Activated CD4-positive, alpha-beta T cell treated with anti-CD3 and anti-CD28 coated beads, Interleukin-2, amount 10 ng/mL, durations not matched to agents 7 days and 5 days (primary cell): ENCODE results near the gene ELN. TPM values are rescaled to one million over a fixed set of nuclear protein-coding genes. Genes with fewer than 3 reads are reported as not detected.
"Not testable (repeated sequence)": the region's sequence is repeated elsewhere in the genome, so short reads cannot be mapped to it uniquely, and the experiment has no call there.

Experiments used
- CTCF ChIA-PET: fragments of 350-600 bp; sonication (Branson Sonifier 250); formaldehyde crosslinking; loops from one replicate; lab custom pipeline; 2021; ENCODE audit warnings: antibody characterized with exemption; lab: Charles Lee
- POLR2A ChIA-PET: fragments of 350-600 bp; sonication (Branson Sonifier 250); formaldehyde crosslinking; loops from one replicate; lab custom pipeline; 2021; ENCODE audit warnings: antibody characterized with exemption; lab: Charles Lee
- DNase-seq: peaks from one replicate; pipeline ENCODE4 v3.0.0-alpha.2; 2020
- H3K27ac Mint-ChIP-seq: one replicate; pipeline ENCODE4 v1.8.0; 2021; ENCODE audit warnings: mild to moderate bottlenecking, moderate library complexity, mixed read lengths
- H3K27me3 Mint-ChIP-seq: one replicate; pipeline ENCODE4 v1.8.0; 2021; ENCODE audit warnings: mixed read lengths
- H3K36me3 Mint-ChIP-seq: one replicate; pipeline ENCODE4 v1.8.0; 2021; ENCODE audit warnings: low read depth, mixed read lengths
- H3K4me1 Mint-ChIP-seq: one replicate; pipeline ENCODE4 v1.8.0; 2021; ENCODE audit warnings: mixed read lengths
- H3K4me3 Mint-ChIP-seq: one replicate; pipeline ENCODE4 v1.8.0; 2021; ENCODE audit warnings: mild to moderate bottlenecking, moderate library complexity, mixed read lengths
- H3K9me3 Mint-ChIP-seq: one replicate; pipeline ENCODE4 v1.8.0; 2021; ENCODE audit warnings: mixed read lengths
- total RNA-seq, 2 experiments: library from RNA; stranded (reverse); gene quantifications; one replicate each; pipeline ENCODE4 v1.2.3, GENCODE V29; 2021

The ELN gene
- not detected for total RNA-seq

DNA sequence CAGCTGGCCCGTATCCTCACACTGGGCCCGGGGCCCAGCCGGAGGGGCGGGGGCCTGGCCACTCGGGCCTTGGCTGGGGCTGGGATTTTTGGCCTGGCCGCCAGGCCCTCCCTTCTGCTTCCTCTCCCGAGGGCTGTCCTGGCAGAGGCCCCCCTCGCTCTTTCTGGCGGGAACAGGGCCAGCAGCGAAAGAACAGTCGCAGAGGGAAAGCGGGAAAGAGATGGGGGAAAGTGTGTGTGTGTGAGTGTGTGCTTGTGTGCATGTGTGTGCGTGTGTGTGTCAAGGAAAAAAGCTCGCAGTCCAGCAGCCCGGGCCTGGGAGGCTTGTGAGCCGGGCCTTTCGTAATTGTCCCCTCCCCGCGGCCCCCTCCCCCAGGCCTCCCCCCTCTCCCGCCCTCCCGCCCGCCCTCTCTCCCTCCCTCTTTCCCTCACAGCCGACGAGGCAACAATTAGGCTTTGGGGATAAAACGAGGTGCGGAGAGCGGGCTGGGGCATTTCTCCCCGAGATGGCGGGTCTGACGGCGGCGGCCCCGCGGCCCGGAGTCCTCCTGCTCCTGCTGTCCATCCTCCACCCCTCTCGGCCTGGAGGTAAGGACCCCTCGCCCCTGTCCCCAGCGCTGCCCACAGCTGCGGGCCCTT lies at the start of gene ELN:
TSS of gene ELN (plus strand) at position 491 of the 638 bp plus-strand sequence. CDS start at position 506, 15 bp downstream.
- H3K9me3 Mint-ChIP-seq: no peaks in the 10 kb centered on the region
- H3K4me1 Mint-ChIP-seq: no peaks in the 10 kb centered on the region
- H3K27me3 Mint-ChIP-seq: peaks cover 49% of the 10 kb centered on the region
- H3K27ac Mint-ChIP-seq: no peak within 1 kb of the TSS
- no peak within 1 kb of the TSS for H3K4me3 Mint-ChIP-seq
- no peaks in the 10 kb centered on the region for H3K36me3 Mint-ChIP-seq
- ChIA-PET CTCF (interaction anchor here (0.6 to 2.1 kb wide), 4 partner anchors 11 to 382 kb away, joined by 3 to 18 read pairs (median 8); no protein-coding TSS in a partner anchor), POLR2A (no interaction called here)
- no peak for DNase-seq

DNA sequence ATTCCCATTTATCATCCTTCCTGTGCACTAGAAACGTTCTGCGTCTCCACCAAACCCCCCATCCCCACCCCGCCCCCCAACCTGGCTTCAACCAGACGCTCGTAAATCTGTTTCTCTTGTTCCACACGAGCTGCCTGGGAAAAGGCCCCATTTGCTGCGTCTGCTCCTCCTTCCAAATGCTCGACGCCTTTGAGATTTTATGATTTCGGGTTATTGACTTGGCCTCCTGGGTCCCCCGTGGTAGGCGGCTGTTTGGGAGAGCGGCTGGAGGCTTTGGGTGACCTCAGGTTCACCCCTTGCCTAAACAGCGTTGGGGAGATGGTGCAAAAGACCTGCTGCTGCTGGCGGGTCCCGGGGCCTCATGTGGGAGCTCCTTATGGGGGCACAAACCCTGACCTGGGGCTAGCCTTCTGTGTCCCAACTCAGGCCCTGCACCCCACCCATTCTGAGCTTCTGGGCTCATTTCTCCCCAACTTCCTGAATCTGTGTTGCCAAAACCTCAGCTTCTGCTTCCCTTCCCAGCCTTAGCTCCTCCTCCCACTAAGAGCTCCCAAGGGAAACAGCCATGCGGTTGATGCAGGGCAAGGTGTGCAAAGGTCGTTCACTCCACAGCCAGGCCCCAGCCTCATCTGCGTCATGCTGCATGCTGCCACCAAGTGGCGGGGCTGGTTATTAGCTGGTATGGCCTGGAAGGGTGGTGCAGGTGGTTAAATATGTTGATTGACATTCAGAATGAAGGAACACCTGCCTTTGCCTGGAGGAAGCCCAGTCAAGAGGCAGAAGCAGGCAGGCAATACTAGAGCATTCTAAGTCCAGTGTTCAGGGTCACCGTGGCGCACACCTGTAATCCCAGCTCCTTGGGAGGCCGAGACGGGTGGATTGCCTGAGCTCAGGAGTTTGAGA lies 49.1 kb upstream of the ELN start:
- DNase-seq: no peak
- H3K27ac Mint-ChIP-seq: no peak overlapping the region
- ChIA-PET CTCF (interaction anchor here (0.6 kb wide), 2 partner anchors 167 to 518 kb away, joined by 3 read pairs; no protein-coding TSS in a partner anchor), POLR2A (no interaction called here)
- H3K4me1 Mint-ChIP-seq: no peaks in the 10 kb centered on the region
- no peaks in the 10 kb centered on the region for H3K36me3 Mint-ChIP-seq
- no peaks in the 10 kb centered on the region for H3K9me3 Mint-ChIP-seq
- no peaks in the 10 kb centered on the region for H3K27me3 Mint-ChIP-seq
- H3K4me3 Mint-ChIP-seq: no peak overlapping the region

DNA sequence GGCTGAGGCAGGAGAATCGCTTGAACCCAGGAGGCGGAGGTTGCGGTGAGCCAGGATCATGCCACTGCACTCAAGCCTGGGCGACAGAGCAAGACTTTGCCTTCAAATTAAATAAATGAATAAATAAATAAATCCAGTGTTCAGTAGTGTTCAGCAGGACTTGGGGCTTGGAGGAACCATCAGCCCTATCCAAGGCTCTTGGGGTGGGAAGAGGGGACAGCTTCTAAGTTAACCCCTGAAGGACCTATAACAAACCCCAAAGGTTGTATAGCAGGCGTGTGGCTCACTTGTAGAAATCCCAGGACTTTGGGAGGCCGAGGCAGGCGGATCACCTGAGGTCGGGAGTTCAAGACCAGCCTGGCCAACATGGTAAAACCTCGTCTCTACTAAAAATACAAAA lies 48.3 kb upstream of the ELN start:
- H3K27me3 Mint-ChIP-seq, DNase-seq, H3K9me3 Mint-ChIP-seq, POLR2A ChIA-PET, H3K4me3 Mint-ChIP-seq, H3K4me1 Mint-ChIP-seq, H3K27ac Mint-ChIP-seq, H3K36me3 Mint-ChIP-seq: not testable (repeated sequence)
- CTCF ChIA-PET: interaction anchor here (0.6 kb wide), 2 partner anchors 167 to 465 kb away, joined by 3 to 6 read pairs; no protein-coding TSS in a partner anchor

GRCh38 chr7:73980206-73980605 lies 47.8 kb upstream of the ELN start:
- no peaks in the 10 kb centered on the region for H3K27me3 Mint-ChIP-seq
- ChIA-PET POLR2A (no interaction called here), CTCF (interaction anchor here (0.6 kb wide), 2 partner anchors 216 to 465 kb away, joined by 3 to 6 read pairs; no protein-coding TSS in a partner anchor)
- no peak overlapping the region for H3K4me3 Mint-ChIP-seq
- H3K4me1 Mint-ChIP-seq: no peaks in the 10 kb centered on the region
- H3K36me3 Mint-ChIP-seq: no peaks in the 10 kb centered on the region
- H3K27ac Mint-ChIP-seq: no peak overlapping the region
- no peak for DNase-seq
- H3K9me3 Mint-ChIP-seq: no peaks in the 10 kb centered on the region

DNA sequence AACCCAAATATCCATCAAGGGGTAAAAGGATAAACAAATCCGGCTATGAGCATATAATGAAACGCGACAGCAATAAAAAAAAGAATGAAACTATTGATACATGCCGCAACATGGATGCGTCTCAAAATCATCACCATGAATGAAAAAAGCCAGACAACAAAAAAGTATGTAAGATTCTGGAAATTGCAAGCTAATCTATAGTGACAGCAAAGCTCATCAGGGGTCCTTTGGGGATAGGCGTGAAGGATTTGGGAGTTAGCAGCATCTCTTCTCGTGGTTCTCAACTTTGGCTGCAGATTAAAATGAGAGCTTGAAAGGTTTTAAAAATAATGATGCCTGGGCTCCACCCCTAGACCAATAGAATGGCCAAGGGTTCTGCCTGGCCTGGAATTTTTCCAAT lies 46.0 kb upstream of the ELN start:
- DNase-seq: no peak
- H3K27me3 Mint-ChIP-seq: no peaks in the 10 kb centered on the region
- no peaks in the 10 kb centered on the region for H3K4me1 Mint-ChIP-seq
- no peak overlapping the region for H3K4me3 Mint-ChIP-seq
- POLR2A ChIA-PET: no interaction called here
- H3K36me3 Mint-ChIP-seq: no peaks in the 10 kb centered on the region
- no peaks in the 10 kb centered on the region for H3K9me3 Mint-ChIP-seq
- no peak overlapping the region for H3K27ac Mint-ChIP-seq
- CTCF ChIA-PET: interaction anchor here (1.1 kb wide), 1 partner anchor 88 kb away, joined by 3 read pairs; no protein-coding TSS in a partner anchor

DNA sequence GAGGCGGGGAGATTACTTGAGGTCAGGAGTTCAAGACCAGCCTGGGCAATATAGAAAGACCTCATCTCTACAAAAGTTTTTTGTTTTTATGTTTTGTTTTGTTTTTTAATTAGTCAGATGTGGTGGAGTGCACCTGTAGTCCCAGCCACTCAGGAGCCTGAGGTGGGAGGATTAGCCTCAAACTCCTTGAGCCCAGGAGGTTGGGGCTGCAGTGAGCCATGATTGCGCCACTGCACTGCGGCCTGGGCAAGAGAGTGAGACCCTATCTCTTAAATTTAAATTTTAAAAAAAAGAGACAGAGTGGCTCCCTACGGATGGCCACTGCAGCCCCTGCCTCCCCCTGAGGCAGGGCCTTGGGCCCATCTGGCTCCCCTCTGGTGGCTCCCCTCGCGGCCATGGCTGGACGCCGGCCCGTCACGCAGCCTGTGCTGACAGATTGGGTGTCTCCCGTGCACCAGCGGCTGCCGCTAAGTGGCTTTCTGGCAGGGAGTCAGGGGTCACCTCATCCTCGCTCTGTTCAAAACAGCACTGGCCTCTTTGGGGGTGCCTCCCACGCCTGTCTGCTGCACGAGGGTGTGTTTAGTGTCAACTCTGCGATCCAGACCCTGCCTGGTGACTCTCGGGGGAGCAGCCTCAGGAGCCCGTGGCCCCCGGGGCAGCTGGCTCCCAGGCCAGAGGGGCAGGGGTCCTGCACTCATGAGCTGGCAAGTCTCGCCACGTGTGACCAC lies 44.4 kb upstream of the ELN start:
- no peaks in the 10 kb centered on the region for H3K27me3 Mint-ChIP-seq
- H3K27ac Mint-ChIP-seq: no peak overlapping the region
- H3K36me3 Mint-ChIP-seq: no peaks in the 10 kb centered on the region
- H3K4me1 Mint-ChIP-seq: no peaks in the 10 kb centered on the region
- CTCF ChIA-PET: no interaction called here
- no peak for DNase-seq
- H3K9me3 Mint-ChIP-seq: no peaks in the 10 kb centered on the region
- POLR2A ChIA-PET: no interaction called here
- H3K4me3 Mint-ChIP-seq: no peak overlapping the region

- no peaks in the 10 kb centered on the region for H3K9me3 Mint-ChIP-seq
- no peaks in the 10 kb centered on the region for H3K36me3 Mint-ChIP-seq
- no peaks in the 10 kb centered on the region for H3K27me3 Mint-ChIP-seq
- no peak overlapping the region for H3K4me3 Mint-ChIP-seq
- no peaks in the 10 kb centered on the region for H3K4me1 Mint-ChIP-seq
- DNase-seq: no peak
- no peak overlapping the region for H3K27ac Mint-ChIP-seq
- POLR2A ChIA-PET: no interaction called here
- CTCF ChIA-PET: interaction anchor here (1.3 kb wide), 1 partner anchor 12 kb away, joined by 3 read pairs; no protein-coding TSS in a partner anchor
These were observed 43.3 kb upstream of the ELN start for GRCh38 chr7:73984481-73985205.

DNA sequence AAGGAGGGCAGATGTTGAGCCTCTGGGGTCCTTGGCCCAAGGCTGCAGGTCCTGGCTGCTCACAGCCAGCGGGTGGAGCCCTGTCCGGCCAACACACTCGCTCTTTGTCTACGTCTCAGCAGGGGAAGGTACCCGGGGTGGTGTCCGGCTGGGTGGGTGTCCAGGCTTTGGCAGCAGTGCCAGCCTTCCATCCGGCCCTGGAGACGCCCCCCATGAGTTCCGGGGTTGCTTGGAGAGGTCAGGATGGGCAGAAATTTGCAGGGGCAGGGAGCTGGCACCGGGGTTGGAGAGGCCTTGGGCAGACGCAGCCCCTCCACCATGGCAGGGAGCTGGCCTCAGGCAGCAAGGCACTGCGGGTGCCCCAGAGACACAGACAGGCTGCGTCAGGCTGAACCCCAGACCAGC lies 42.2 kb upstream of the ELN start:
- Mint-ChIP-seq H3K36me3 (no peaks in the 10 kb centered on the region), H3K27ac (no peak overlapping the region), H3K27me3 (no peaks in the 10 kb centered on the region), H3K9me3 (no peaks in the 10 kb centered on the region), H3K4me1 (no peaks in the 10 kb centered on the region), H3K4me3 (no peak overlapping the region)
- no peak for DNase-seq
- ChIA-PET CTCF (interaction anchor here (1.3 kb wide), 1 partner anchor 11 kb away, joined by 3 read pairs; no protein-coding TSS in a partner anchor), POLR2A (no interaction called here)

GRCh38 chr7:73986158-73986631 lies 41.8 kb upstream of the ELN start:
- H3K9me3 Mint-ChIP-seq: no peaks in the 10 kb centered on the region
- H3K4me1 Mint-ChIP-seq: no peaks in the 10 kb centered on the region
- DNase-seq: no peak
- ChIA-PET POLR2A (no interaction called here), CTCF (no interaction called here)
- no peak overlapping the region for H3K4me3 Mint-ChIP-seq
- H3K27ac Mint-ChIP-seq: no peak overlapping the region
- H3K36me3 Mint-ChIP-seq: no peaks in the 10 kb centered on the region
- H3K27me3 Mint-ChIP-seq: no peaks in the 10 kb centered on the region

DNA sequence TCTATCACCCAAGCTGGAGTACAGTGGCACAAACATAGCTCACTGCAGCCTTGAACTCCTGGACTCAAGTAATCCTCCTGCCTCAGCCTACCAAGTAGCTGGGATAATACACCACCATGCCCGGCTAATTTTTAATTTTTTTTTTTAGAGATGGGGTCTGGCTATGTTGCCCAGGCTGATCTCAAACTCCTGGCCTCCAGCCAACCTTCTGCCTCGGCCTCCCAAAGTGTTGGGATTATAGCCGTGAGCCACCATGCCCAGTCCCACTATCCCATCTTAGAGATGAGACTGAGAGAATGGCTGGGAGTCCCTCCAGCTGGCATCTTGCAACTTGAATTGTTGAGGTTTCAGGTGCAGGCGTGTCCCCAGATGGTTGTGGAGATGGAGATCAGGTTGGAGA lies 40.7 kb upstream of the ELN start:
- Mint-ChIP-seq H3K4me1 (no peaks in the 10 kb centered on the region), H3K27me3 (no peaks in the 10 kb centered on the region), H3K27ac (no peak overlapping the region), H3K4me3 (no peak overlapping the region), H3K36me3 (no peaks in the 10 kb centered on the region), H3K9me3 (no peaks in the 10 kb centered on the region)
- ChIA-PET POLR2A (no interaction called here), CTCF (no interaction called here)
- DNase-seq: no peak

DNA sequence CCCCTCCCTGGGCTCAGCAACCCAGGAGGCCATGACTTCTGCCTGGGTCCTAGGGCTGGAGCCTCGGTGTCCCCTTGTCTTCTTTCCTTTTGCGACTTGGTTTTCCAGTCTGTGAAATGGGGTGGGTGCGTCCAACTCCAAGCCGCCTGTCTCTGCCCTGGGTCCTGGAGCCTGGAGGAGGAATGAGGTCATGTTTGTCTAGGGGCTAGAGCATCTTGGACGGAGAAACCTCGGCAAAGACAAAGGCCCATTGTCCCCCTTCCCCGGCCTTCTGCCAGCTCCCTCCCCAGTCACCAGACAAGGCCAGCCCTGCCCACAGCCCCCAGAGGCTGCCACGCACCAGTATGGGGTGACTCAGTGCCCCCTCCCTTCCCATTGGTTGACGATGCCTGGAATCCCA lies 39.8 kb upstream of the ELN start:
- ChIA-PET POLR2A (no interaction called here), CTCF (no interaction called here)
- Mint-ChIP-seq H3K9me3 (no peaks in the 10 kb centered on the region), H3K27ac (no peak overlapping the region), H3K4me1 (no peaks in the 10 kb centered on the region), H3K4me3 (no peak overlapping the region), H3K36me3 (no peaks in the 10 kb centered on the region), H3K27me3 (no peaks in the 10 kb centered on the region)
- no peak for DNase-seq

DNA sequence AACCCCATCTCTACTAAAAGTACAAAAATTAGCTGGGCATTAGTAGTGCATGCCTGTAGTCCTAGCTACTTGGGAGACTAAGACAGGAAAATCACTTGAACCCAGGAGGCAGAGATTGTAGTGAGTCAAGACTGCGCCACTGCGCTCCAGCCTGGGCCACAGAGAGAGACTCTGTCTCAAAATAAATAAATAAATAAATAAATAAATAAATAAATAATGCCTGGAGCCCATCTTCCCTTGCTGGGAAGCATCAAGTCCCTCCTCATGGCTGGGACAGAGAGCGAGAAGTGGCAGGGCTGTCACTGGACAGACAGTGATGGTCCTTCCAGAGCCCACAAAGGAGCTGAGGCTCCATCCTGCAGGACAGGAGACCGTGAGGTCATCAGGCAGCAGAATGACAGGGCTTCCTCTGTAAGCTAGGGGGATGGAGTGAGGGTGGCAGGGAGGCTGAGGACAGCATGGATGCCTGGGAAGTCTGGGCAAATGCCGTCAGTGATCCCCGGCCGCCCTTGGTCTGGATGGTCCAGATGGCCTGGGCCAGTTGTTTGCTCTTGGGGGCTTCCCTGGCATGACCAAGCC lies 36.4 kb upstream of the ELN start:
- DNase-seq: no peak
- H3K4me3 Mint-ChIP-seq: no peak overlapping the region
- no peaks in the 10 kb centered on the region for H3K27me3 Mint-ChIP-seq
- CTCF ChIA-PET: no interaction called here
- POLR2A ChIA-PET: no interaction called here
- H3K9me3 Mint-ChIP-seq: peaks cover 15% of the 10 kb centered on the region
- no peak overlapping the region for H3K27ac Mint-ChIP-seq
- H3K36me3 Mint-ChIP-seq: no peaks in the 10 kb centered on the region
- H3K4me1 Mint-ChIP-seq: no peaks in the 10 kb centered on the region
